HTERT RPE-1 (cell line): ENCODE results near the gene BTBD7.

ENCODE experiments used
- in situ Hi-C: fragments of 300-500 bp; cut with MboI; formaldehyde crosslinking; loops from 4 replicates; pipeline ENCODE4 v1.14.3; 2020; ENCODE audit warnings: low sequenced_read_pairs

Gene BTBD7

GRCh38 chr14:93200553-93200952, 132.3 kb downstream of the BTBD7 start:
- in situ Hi-C loops: no loop called here

DNA sequence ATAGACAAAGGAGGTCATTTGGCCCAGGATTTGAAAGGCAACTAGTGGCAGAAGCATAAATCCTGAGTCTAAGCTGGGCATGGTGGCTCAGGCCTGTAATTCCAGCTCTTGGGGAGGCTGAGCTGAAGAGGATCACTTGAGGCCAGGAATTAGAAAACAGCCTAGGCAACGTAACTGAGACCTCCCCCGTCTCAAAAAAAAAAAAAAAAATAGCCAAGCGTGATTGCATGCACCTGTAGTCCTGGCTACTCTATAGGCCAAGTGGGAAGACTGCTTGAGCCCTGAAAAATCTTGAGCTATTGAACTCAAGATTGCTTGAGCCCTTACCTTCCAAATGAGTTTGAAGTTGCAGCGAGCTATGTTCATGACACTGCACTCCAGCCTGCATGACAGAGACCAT, 133.8 kb downstream of the BTBD7 start:
- in situ Hi-C loops: no loop called here

GRCh38 chr14:93195316-93195999, 137.4 kb downstream of the BTBD7 start:
- in situ Hi-C loops: no loop called here
